Measurements from ENCODE around the gene FAM72C.
"Not testable (repeated sequence)": the region's sequence is repeated elsewhere in the genome, so short reads cannot be mapped to it uniquely, and the experiment has no call there.

Gene FAM72C

GRCh38 chr1:143943319-143943978 is 28.3 kb downstream of the FAM72C start:
- H3K4me3 ChIP-seq (ENCODE audit: low read length in 2 of 2); H3K9me3 ChIP-seq (ENCODE audit: control insufficient read depth in 2 of 2, low read length in 2 of 2); H3K9ac ChIP-seq (ENCODE audit: low read length in 2 of 2); H3K27ac ChIP-seq (ENCODE audit: low read length); H3K27me3 ChIP-seq (ENCODE audit: control insufficient read depth in 1 of 2, insufficient read depth in 2 of 2, low read length in 2 of 2); H3K4me1 ChIP-seq (ENCODE audit: control insufficient read depth, insufficient read depth, low read length); H3K36me3 ChIP-seq (ENCODE audit: control insufficient read depth in 2 of 2, insufficient read depth in 2 of 2, low read length in 2 of 2): not testable (repeated sequence)

- not testable (repeated sequence) for H3K9me3 ChIP-seq (ENCODE audit: control insufficient read depth in 2 of 2, low read length in 2 of 2); H3K4me1 ChIP-seq (ENCODE audit: control insufficient read depth, insufficient read depth, low read length); H3K9ac ChIP-seq (ENCODE audit: low read length in 2 of 2); H3K27me3 ChIP-seq (ENCODE audit: control insufficient read depth in 1 of 2, insufficient read depth in 2 of 2, low read length in 2 of 2); H3K27ac ChIP-seq (ENCODE audit: low read length); H3K36me3 ChIP-seq (ENCODE audit: control insufficient read depth in 2 of 2, insufficient read depth in 2 of 2, low read length in 2 of 2); H3K4me3 ChIP-seq (ENCODE audit: low read length in 2 of 2)
Measured at GRCh38 chr1:143942238-143942860, 29.4 kb downstream of the FAM72C start.

GRCh38 chr1:143939666-143940065 is 32.1 kb downstream of the FAM72C start:
- H3K36me3 ChIP-seq (ENCODE audit: control insufficient read depth in 2 of 2, insufficient read depth in 2 of 2, low read length in 2 of 2); H3K27ac ChIP-seq (ENCODE audit: low read length); H3K4me3 ChIP-seq (ENCODE audit: low read length in 2 of 2); H3K4me1 ChIP-seq (ENCODE audit: control insufficient read depth, insufficient read depth, low read length); H3K9ac ChIP-seq (ENCODE audit: low read length in 2 of 2); H3K27me3 ChIP-seq (ENCODE audit: control insufficient read depth in 1 of 2, insufficient read depth in 2 of 2, low read length in 2 of 2); H3K9me3 ChIP-seq (ENCODE audit: control insufficient read depth in 2 of 2, low read length in 2 of 2): not testable (repeated sequence)

- H3K27ac ChIP-seq (ENCODE audit: low read length); H3K4me1 ChIP-seq (ENCODE audit: control insufficient read depth, insufficient read depth, low read length); H3K4me3 ChIP-seq (ENCODE audit: low read length in 2 of 2); H3K36me3 ChIP-seq (ENCODE audit: control insufficient read depth in 2 of 2, insufficient read depth in 2 of 2, low read length in 2 of 2); H3K9me3 ChIP-seq (ENCODE audit: control insufficient read depth in 2 of 2, low read length in 2 of 2); H3K9ac ChIP-seq (ENCODE audit: low read length in 2 of 2); H3K27me3 ChIP-seq (ENCODE audit: control insufficient read depth in 1 of 2, insufficient read depth in 2 of 2, low read length in 2 of 2): not testable (repeated sequence)
Measured at GRCh38 chr1:143938922-143939321, 32.9 kb downstream of the FAM72C start.

- H3K4me1 ChIP-seq (ENCODE audit: control insufficient read depth, insufficient read depth, low read length); H3K9me3 ChIP-seq (ENCODE audit: control insufficient read depth in 2 of 2, low read length in 2 of 2); H3K27me3 ChIP-seq (ENCODE audit: control insufficient read depth in 1 of 2, insufficient read depth in 2 of 2, low read length in 2 of 2); H3K27ac ChIP-seq (ENCODE audit: low read length); H3K9ac ChIP-seq (ENCODE audit: low read length in 2 of 2); H3K4me3 ChIP-seq (ENCODE audit: low read length in 2 of 2); H3K36me3 ChIP-seq (ENCODE audit: control insufficient read depth in 2 of 2, insufficient read depth in 2 of 2, low read length in 2 of 2): not testable (repeated sequence)
Measured at GRCh38 chr1:143936457-143937115, 35.2 kb downstream of the FAM72C start.

- not testable (repeated sequence) for H3K36me3 ChIP-seq (ENCODE audit: control insufficient read depth in 2 of 2, insufficient read depth in 2 of 2, low read length in 2 of 2); H3K27me3 ChIP-seq (ENCODE audit: control insufficient read depth in 1 of 2, insufficient read depth in 2 of 2, low read length in 2 of 2); H3K4me3 ChIP-seq (ENCODE audit: low read length in 2 of 2); H3K4me1 ChIP-seq (ENCODE audit: control insufficient read depth, insufficient read depth, low read length); H3K27ac ChIP-seq (ENCODE audit: low read length); H3K9ac ChIP-seq (ENCODE audit: low read length in 2 of 2); H3K9me3 ChIP-seq (ENCODE audit: control insufficient read depth in 2 of 2, low read length in 2 of 2)
Measured at GRCh38 chr1:143919127-143919526, 52.7 kb downstream of the FAM72C start.

GRCh38 chr1:143918552-143918951 is 53.2 kb downstream of the FAM72C start:
- not testable (repeated sequence) for H3K9me3 ChIP-seq (ENCODE audit: control insufficient read depth in 2 of 2, low read length in 2 of 2); H3K27ac ChIP-seq (ENCODE audit: low read length); H3K9ac ChIP-seq (ENCODE audit: low read length in 2 of 2); H3K36me3 ChIP-seq (ENCODE audit: control insufficient read depth in 2 of 2, insufficient read depth in 2 of 2, low read length in 2 of 2); H3K27me3 ChIP-seq (ENCODE audit: control insufficient read depth in 1 of 2, insufficient read depth in 2 of 2, low read length in 2 of 2); H3K4me1 ChIP-seq (ENCODE audit: control insufficient read depth, insufficient read depth, low read length); H3K4me3 ChIP-seq (ENCODE audit: low read length in 2 of 2)

GRCh38 chr1:143913705-143914104 is 58.1 kb downstream of the FAM72C start:
- not testable (repeated sequence) for H3K4me3 ChIP-seq (ENCODE audit: low read length in 2 of 2); H3K27me3 ChIP-seq (ENCODE audit: control insufficient read depth in 1 of 2, insufficient read depth in 2 of 2, low read length in 2 of 2); H3K36me3 ChIP-seq (ENCODE audit: control insufficient read depth in 2 of 2, insufficient read depth in 2 of 2, low read length in 2 of 2); H3K27ac ChIP-seq (ENCODE audit: low read length); H3K9me3 ChIP-seq (ENCODE audit: control insufficient read depth in 2 of 2, low read length in 2 of 2); H3K4me1 ChIP-seq (ENCODE audit: control insufficient read depth, insufficient read depth, low read length); H3K9ac ChIP-seq (ENCODE audit: low read length in 2 of 2)

Data from stomach smooth muscle (tissue), 2 donors.